Measurements from ENCODE around the gene SYNGR3. TPM values are rescaled to one million over a fixed set of nuclear protein-coding genes. Genes with fewer than 3 reads are reported as not detected.

The SYNGR3 gene
- polyA plus RNA-seq, 4 donors, result 1.2 to 2.6 (median 2.3) TPM

DNA sequence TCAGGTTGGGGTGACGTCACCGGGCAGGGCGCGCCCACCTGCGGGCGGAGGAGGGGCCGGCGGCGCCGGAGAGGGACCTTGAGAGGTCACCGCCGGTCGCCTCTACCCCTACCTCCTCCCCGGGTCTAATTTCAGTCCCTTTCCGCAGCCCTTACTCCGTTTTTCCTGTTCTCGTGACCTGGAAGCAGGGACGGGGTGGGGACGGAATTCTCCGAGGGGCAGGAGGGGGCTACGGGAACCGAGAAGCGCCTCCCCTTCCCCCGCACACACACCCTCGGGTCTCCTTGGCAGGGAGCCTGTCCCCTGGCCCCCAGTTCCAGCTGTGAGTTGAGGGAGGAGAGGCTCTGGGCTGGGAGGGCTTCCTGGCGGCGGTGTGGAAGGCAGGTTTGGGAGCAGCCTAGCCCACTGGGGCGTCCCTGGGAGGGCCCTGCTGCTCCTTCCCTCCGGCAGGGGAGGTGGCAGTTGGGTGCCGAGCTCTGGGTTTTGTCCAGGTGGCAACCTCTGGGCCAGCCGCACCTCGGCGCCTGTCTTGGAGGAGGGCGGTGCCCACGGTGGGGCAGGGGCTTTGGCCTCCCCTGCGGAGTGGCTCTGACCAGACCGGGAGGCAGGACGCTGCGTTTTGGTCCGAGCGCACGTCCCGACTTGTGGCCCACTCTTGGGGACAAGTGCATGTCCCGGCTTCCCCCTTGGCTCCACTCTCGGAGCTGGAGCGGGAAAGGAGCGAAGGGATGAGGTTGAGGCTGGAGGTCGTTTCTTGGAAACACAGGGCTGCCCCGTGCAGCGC, 773 bp downstream of the SYNGR3 start:
- no peak for DNase-seq (ENCODE audit: low read depth in 4 of 4, low spot score in 3 of 4)

DNA sequence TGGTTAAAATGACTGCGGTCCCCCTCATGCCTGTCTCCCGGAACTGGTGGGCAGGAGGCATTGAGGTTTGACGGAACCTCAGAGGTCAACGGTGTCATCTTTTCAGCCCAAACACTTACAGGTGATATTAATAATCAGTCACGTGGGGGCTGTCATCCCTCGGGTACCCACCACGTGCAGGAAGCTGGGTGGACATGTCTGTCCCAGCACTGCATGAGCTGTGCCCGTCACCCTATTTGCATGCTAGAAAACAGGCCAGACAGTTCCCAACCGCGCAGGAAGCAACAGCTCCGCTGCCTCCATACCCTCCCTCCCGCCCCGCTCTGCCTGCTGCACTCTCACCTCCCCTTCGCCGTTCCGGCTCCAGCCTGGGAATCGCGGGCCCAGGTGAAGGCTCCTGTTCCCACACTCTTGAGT, 1.4 kb downstream of the SYNGR3 start:
- no peak for DNase-seq (ENCODE audit: low read depth in 4 of 4, low spot score in 3 of 4)

GRCh38 chr16:1991588-1991947, 1.8 kb downstream of the SYNGR3 start:
- no peak for DNase-seq (ENCODE audit: low read depth in 4 of 4, low spot score in 3 of 4)

GRCh38 chr16:1991948-1992703, 2.4 kb downstream of the SYNGR3 start:
- peak; percentile 75 to 81 (median 79) for DNase-seq (ENCODE audit: low read depth in 4 of 4, low spot score in 3 of 4)

GRCh38 chr16:1992704-1993317, 3.0 kb downstream of the SYNGR3 start:
- no peak for DNase-seq (ENCODE audit: low read depth in 4 of 4, low spot score in 3 of 4)

DNA sequence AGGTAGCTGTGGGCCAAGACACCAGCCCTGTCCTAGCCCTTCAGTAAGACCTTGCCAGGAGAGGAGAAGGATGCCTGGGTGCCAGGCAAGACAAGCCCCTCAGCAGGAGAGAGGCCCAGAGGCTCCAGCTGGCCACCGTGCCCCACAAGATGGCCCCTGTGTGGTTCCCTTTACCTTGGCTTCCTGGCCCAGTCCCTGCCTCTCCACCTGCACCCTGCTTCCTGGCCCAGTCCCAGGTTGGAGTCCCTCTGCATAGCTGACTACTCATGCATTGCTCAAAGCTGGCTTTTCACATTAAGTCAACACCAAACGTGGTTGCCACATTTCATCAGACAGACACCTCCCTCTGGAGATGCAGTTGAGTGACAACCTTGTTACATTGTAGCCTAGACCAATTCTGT, 4.0 kb downstream of the SYNGR3 start:
- DNase-seq (ENCODE audit: low read depth in 4 of 4, low spot score in 3 of 4), result no peak

- no peak for DNase-seq (ENCODE audit: low read depth in 4 of 4, low spot score in 3 of 4)
Observed at GRCh38 chr16:1997494-1998359, 8.0 kb downstream of the SYNGR3 start.

DNA sequence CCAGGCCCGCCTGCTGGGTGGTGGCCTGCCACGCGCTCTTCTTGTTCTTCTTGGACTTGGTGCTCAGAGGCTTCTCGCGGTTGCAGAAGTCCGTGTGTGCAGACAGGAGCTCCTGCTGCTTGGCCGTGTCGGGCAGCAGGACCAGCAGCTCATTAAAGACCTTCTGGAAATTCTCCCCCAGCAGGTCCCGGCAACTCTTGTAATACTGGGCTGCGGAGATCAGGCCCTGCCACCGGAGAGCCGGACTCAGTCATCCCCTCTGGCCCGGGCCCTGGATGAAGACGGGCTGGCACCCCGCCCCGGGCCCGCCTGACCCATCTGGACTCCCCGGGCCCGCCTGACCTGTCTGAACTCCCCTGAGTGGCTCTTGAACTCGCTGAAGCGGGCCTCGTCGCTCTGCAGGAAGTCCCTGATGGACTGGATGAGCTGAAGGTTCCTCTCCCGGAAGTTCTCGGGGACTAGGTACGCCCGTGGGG, 8.6 kb downstream of the SYNGR3 start:
- DNase-seq (ENCODE audit: low read depth in 4 of 4, low spot score in 3 of 4), result no peak

- DNase-seq (ENCODE audit: low read depth in 4 of 4, low spot score in 3 of 4), result no peak
Observed at GRCh38 chr16:1998852-1999801, 9.4 kb downstream of the SYNGR3 start.

DNA sequence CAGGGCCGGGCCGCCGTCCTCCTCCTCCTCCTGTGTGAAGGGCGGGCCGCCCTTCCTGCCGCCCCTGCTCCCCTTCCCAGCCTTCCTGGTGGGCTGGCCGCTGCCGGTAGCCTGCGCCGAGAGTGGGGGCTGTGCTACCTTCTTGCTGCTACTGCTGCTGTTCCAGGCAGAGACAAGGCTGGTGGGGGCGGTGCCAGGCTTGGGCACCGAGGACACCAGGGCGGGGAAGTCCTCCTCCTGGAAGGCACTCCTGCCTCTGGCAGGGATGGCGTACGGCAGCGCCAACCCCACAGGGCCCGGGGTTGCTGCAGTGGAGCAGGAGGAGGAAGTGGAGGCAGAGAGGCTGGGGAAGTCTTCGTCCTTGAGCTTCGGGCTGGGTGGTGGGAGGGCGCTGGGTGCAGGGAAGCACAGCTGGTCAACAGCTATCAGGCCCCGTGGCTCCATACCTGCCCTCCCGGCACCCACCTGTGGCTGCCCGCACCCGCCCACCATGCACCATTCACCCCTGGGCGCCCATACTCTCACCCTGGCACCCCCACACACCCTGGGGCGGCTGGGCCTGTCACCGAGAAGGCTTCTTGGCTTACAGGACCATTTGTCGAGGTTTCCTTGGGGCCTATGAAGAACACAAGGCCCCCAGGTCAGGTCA, 10.2 kb downstream of the SYNGR3 start:
- DNase-seq (ENCODE audit: low read depth in 4 of 4, low spot score in 3 of 4), result no peak

DNA sequence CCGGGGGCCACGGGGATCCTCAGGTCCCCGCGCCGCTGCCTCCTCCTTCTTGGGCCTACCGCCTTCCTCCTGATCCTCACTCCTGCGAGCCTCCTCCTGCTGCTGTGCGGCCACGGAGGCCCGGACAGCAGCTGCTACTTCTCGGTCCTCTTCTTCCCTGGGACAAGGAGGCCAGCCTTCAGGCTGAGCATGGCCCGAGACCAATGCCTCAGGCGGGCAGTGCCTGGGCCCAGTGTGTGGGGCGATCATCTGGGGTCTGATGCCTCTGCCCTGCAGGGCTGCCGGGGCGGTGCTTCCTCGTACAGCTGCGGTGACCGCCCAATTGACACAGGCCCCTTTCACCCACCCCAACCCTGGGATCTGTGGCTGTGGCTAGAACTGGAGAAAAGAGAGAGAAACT, 11.3 kb downstream of the SYNGR3 start:
- DNase-seq (ENCODE audit: low read depth in 4 of 4, low spot score in 3 of 4), result no peak

DNA sequence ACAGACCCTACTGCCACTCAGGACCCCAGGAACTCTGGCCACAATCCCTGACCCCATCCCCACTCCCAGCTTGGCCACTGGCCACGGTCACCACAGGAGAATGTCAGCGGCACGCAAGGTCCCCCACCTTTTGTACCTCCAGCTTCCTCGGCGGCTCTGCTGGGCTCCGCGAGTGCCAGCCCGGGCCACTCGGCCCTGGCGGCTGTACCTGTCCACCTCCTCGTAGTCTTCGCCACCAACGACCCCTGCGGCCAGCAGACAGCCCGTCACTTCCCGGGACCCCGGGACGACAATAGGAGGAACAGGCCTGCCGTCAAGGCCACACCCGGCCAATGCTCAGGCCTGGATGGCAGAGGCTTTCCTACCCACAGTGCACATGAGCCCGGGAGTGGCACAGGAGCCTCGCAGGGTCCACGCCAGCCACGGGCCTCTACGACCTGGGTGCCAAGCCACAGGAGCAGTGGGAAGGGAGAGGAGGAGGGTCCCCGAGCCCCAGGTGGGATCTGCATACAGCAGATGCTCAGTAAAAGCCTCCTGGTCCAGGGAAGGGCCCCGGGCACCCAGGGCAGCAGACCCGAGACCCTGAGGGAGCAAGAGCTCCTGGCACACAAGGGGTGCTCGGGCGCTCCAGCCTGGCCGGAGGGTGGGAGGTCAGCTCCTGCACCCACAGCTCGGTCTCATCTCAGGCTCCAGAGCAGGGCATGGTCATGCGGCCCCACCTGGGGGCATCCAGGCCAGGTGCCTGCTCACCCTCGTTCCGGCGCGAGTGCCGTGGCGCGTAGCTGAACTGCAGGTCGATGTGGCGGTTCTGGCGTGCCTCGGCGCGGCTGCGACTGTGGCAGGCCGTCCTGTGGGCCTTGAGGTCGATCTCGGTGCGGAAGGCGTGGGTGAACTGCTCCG, 11.9 kb downstream of the SYNGR3 start:
- no peak for DNase-seq (ENCODE audit: low read depth in 4 of 4, low spot score in 3 of 4)

DNA sequence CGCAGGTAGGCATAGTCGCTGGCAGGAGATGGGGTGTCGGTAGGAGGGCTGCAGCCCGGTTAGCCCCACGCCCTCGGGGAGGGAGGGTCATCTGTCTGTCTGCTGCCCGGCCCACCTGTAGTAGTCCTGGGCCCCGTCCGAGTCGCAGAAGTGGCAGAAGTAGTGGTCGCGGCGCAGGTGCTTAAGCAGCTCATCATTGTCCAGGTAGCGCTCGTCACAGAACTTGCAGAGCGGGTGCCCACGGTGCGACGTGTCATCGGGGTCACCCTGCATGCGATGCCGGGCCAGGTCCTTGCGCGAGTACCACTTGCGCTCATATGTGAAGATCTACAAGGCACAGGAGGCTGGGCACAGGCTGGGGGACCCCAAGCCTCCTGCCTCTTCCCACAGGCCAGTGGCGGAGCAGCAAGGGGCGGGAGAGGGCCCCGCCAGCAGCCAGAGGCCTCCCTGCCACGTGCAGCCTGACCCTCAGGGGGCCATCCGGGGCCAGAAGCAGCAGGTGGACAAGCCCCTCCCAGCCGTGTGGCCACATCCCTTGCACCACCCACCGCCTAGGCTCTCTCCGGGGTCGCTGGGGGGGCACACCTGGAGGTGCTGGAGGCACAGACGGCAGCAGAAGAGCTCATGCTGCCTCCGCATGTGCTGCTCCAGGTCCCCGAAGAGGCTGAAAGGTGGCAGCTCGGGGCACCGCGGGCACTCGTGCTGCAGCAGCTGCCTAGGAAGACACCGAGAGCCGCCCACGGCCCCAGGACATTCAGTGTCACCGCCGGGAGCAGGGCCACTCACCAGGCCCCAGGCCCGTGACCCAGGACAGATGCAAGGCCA, 12.8 kb downstream of the SYNGR3 start:
- no peak for DNase-seq (ENCODE audit: low read depth in 4 of 4, low spot score in 3 of 4)

DNA sequence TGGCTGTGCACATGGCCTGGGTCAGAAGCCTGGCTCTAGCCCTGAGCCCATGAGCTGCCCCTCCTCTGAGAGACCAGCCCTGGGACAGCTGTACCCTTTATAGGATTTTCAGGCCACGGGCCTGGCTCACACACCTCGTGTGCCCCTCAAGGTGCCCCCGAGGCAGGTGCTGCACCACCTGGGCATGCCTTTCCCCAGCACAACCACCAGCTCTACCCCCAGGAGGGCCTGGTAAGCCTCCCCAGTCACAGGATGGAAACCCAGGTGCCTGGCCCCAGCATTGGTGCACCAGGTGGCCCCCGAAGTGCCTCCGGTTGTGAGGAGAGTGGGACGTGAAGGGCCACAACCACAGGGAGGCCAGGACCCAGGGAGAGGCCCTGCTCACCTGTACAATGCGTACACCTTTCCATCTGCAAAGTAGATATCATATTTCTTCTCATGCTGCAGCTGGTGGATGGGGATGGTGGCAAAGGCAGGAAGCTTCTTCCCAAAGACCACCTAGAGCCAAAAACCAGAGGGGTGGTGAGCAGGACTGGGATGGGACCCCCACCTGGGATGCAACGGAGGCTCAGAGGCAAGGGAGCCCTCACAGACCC, 13.6 kb downstream of the SYNGR3 start:
- DNase-seq (ENCODE audit: low read depth in 4 of 4, low spot score in 3 of 4), result no peak

- DNase-seq (ENCODE audit: low read depth in 4 of 4, low spot score in 3 of 4), result peak in 2 of 4 donors; percentile 73 to 77
Observed at GRCh38 chr16:2003827-2004641, 14.3 kb downstream of the SYNGR3 start.

Measured in right renal pelvis (tissue), 4 donors.